HCT116 (cell line): ENCODE results near the gene STRN3. TPM values are rescaled to one million over a fixed set of nuclear protein-coding genes. Genes with fewer than 3 reads are reported as not detected.
"Not testable (repeated sequence)": the region's sequence is repeated elsewhere in the genome, so short reads cannot be mapped to it uniquely, and the experiment has no call there.

Source experiments
- ATAC-seq: fragments of 200-7000 bp; cut with Tn5 transposase; 2 replicates; pipeline ENCODE4 v1.9.1; 2020; ENCODE audit warnings: mild to moderate bottlenecking, moderate library complexity
- BruUV-seq: library from RNA; stranded (reverse); fragments of 400-500 nt; replicated peaks from 2 replicates; lab custom pipeline; 2021; lab: Mats Ljungman, UMichigan
- CTCF ChIA-PET: fragments of 300-600 bp; sonication (Branson Sonifier 250); formaldehyde crosslinking; loops from one replicate; lab custom pipeline; 2021; ENCODE audit warnings: antibody characterized with exemption; lab: Charles Lee
- POLR2A ChIA-PET: fragments of 300-600, 350-600 bp; sonication (Branson Sonifier 250); formaldehyde crosslinking; loops from one replicate; lab custom pipeline; 2021; ENCODE audit warnings: antibody characterized with exemption; lab: Charles Lee
- RAD21 ChIA-PET, 2 experiments: fragments of 300-600 bp; sonication (Branson Sonifier 250); formaldehyde crosslinking; loops; one replicate each; lab custom pipeline; 2023; ENCODE audit warnings: low total read pairs in 2 of 2; ENCODE audit not compliant: uncharacterized antibody in 2 of 2, unreplicated experiment in 2 of 2, low non-redundant PET in 1 of 2; lab: Charles Lee
- DNase-seq: peaks from one replicate; pipeline ENCODE4 v3.0.0-alpha.2; 2010; ENCODE audit warnings: low read depth, low spot score
- H2AFZ ChIP-seq: fragments of 200-600 bp; shearing (Covaris generic), sonication (generic); 2 replicates; pipeline ENCODE4 v1.6.1; 2017; ENCODE audit warnings: low read depth, mixed run types, mixed read lengths, antibody characterized with exemption, low read length; ENCODE audit not compliant: poor library complexity, severe bottlenecking
- H3K27ac ChIP-seq: 2 replicates; pipeline ENCODE4 v1.5.1; 2012; ENCODE audit warnings: low read depth, low read length
- H3K27me3 ChIP-seq: fragments of 200-600 bp; sonication (generic); 2 replicates; pipeline ENCODE4 v1.6.1; 2016; ENCODE audit warnings: mixed run types, low read length, mixed read lengths; ENCODE audit not compliant: insufficient read depth
- H3K36me3 ChIP-seq, 2 experiments: fragments of 200-500 bp in 1 of 2; fragments of 200-600 bp in 1 of 2; sonication (Bioruptor generic) in 1 of 2; sonication (generic) in 1 of 2; 2 replicates each; pipeline versions ENCODE4 v1.5.1 to v1.6.1; 2014 to 2016; ENCODE audit warnings: low read length in 2 of 2, inconsistent platforms in 1 of 2, mixed read lengths in 1 of 2, mixed run types in 1 of 2; ENCODE audit not compliant: insufficient read depth in 2 of 2, control insufficient read depth in 1 of 2
- H3K4me1 ChIP-seq, 2 experiments: fragments of 200-600 bp in 1 of 2; sonication (generic) in 1 of 2; 2 replicates each; pipeline versions ENCODE4 v1.5.1 to v1.6.1; 2012 to 2017; ENCODE audit warnings: low read length in 2 of 2, inconsistent platforms in 1 of 2, mild to moderate bottlenecking in 1 of 2, mixed read lengths in 1 of 2, mixed run types in 1 of 2, moderate library complexity in 1 of 2; ENCODE audit not compliant: insufficient read depth in 2 of 2, control insufficient read depth in 1 of 2
- H3K4me2 ChIP-seq: fragments of 200-600 bp; sonication (generic); 2 replicates; pipeline ENCODE4 v1.6.1; 2017; ENCODE audit warnings: mixed run types, low read length, mixed read lengths
- H3K4me3 ChIP-seq, 2 experiments: fragments of 200-600 bp in 1 of 2; sonication (generic) in 1 of 2; replicated peaks in 1 of 2; 2 replicates each; pipeline ENCODE4 v1.5.1; 2011 to 2016; ENCODE audit warnings: low read length in 2 of 2, control low read depth in 1 of 2, low read depth in 1 of 2, mild to moderate bottlenecking in 1 of 2, mixed read lengths in 1 of 2, mixed run types in 1 of 2
- H3K79me2 ChIP-seq: fragments of 200-600 bp; sonication (generic); 2 replicates; pipeline ENCODE4 v1.6.1; 2017; ENCODE audit warnings: mild to moderate bottlenecking, mixed run types, low read length, moderate library complexity, mixed read lengths; ENCODE audit not compliant: insufficient read depth
- H3K9ac ChIP-seq: fragments of 200-600 bp; sonication (generic); 2 replicates; pipeline ENCODE4 v1.6.1; 2016; ENCODE audit warnings: low read length, mixed read lengths
- H3K9me2 ChIP-seq: fragments of 200-600 bp; sonication (generic), shearing (Covaris generic); 2 replicates; pipeline ENCODE4 v1.6.1; 2017; ENCODE audit warnings: mixed run types, mild to moderate bottlenecking, moderate library complexity; ENCODE audit not compliant: insufficient read depth
- H3K9me3 ChIP-seq, 2 experiments: fragments of 200-500 bp in 1 of 2; fragments of 200-600 bp in 1 of 2; sonication (Bioruptor generic) in 1 of 2; sonication (generic) in 1 of 2; 2 replicates each; pipeline ENCODE4 v1.6.1; 2014 to 2017; ENCODE audit warnings: low read length in 2 of 2, mixed read lengths in 2 of 2, inconsistent platforms in 1 of 2, low read depth in 1 of 2, mild to moderate bottlenecking in 1 of 2, mixed run types in 1 of 2, moderate library complexity in 1 of 2; ENCODE audit not compliant: control insufficient read depth in 1 of 2, insufficient read depth in 1 of 2
- H4K20me1 ChIP-seq: fragments of 200-600 bp; sonication (generic), shearing (Covaris generic); 2 replicates; pipeline ENCODE4 v1.6.1; 2017; ENCODE audit warnings: mixed run types, mild to moderate bottlenecking, moderate library complexity; ENCODE audit not compliant: insufficient read depth
- EGR1 ChIP-seq: IDR thresholded peaks from 2 replicates; pipeline ENCODE4 v1.6.1; 2012; ENCODE audit warnings: low read depth
- SIN3A ChIP-seq: IDR thresholded peaks from 2 replicates; pipeline ENCODE4 v1.6.1; 2012; ENCODE audit warnings: low read depth
- intact Hi-C: fragments of 100-400 bp; cut with micrococcal nuclease; formaldehyde crosslinking; loops from 2 replicates; pipeline ENCODE4 v1.10.0; 2022
- total RNA-seq: library from RNA; stranded (reverse); gene quantifications from one replicate; pipeline ENCODE4 v1.2.1, GENCODE V29; 2021; ENCODE audit not compliant: unreplicated experiment
- TF ChIP-seq, protein P1 (sequence below): IDR thresholded peaks from 2 replicates; pipeline ENCODE4 v1.6.1; 2011; ENCODE audit warnings: mild to moderate bottlenecking, low read length, moderate library complexity; ENCODE audit not compliant: insufficient replicate concordance; ENCODE audit errors: extremely low read depth
- TF ChIP-seq, protein P2 (sequence below): IDR thresholded peaks from 2 replicates; pipeline ENCODE4 v1.6.1; 2012

STRN3 gene
- total RNA-seq, 1 experiment from 2014 or later, result 43.4 TPM

DNA sequence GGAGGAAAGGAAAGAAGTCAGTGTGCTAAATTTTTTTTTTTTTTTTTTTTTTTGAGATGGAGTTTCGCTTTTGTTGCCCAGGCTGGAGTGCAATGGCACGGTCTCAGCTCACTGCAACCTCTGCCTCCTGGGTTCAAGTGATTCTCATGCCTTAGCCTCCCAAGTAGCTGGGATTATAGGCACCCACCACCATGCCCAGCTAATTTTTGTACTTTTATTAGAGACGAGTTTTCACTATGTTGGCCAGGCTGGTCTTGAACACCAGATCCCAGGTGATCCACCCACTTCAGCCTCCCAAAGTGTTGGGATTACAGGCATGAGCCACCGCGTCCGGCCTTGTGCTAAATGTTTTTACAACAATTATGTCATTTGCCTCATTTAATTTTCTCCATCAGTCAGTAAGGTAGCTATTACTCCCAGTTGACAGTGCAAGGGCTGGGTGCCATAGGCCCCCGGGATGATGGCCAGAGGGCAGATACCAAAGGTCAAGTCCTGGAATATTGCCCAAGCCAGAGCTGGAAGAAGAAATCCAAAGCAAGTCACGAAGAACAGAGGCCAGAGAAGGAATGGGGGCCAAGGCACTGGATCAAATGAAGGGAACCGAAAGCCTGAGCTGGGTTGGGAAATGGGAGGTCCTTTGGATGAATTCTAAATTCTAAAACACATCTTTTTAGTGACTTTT lies 26.9 kb upstream of the STRN3 start:
- intact Hi-C loops, H3K9me2 ChIP-seq, CTCF ChIA-PET, H3K27me3 ChIP-seq, H3K4me3 ChIP-seq, H4K20me1 ChIP-seq, H3K4me2 ChIP-seq, ATAC-seq, DNase-seq, BruUV-seq, H3K79me2 ChIP-seq, H3K27ac ChIP-seq, H3K36me3 ChIP-seq, H3K9ac ChIP-seq, H2AFZ ChIP-seq, H3K9me3 ChIP-seq: not testable (repeated sequence)
- RAD21 ChIA-PET, result interaction anchor here in 1 of 2 experiments (0.6 to 0.7 kb wide), 2 partner anchors 9 to 20 kb away, joined by 3 to 11 read pairs; no protein-coding TSS in a partner anchor
- peaks cover 41 to 44% of the 10 kb centered on the region in 2 experiments for H3K4me1 ChIP-seq
- POLR2A ChIA-PET, result interaction anchor here (0.7 to 0.9 kb wide), 2 partner anchors 15 to 81 kb away, joined by 3 to 4 read pairs; no protein-coding TSS in a partner anchor

DNA sequence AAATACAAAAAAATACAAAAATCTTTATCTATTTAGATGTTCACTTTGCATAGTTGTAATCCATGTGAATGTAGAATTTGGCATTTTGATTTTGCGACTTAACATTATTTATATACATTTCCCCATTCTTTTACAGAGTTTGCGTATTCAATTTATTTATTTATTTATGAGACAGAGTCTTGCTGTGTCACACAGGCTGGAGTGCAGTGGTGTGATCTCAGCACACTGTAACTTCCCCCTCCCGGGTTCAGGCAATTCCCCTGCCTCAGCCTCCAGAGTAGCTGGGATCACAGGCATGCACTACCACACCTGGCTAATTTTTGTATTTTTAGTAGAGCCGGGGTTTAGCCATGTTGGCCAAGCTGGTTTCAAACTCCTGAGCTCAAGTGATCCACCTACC lies 25.3 kb upstream of the STRN3 start:
- Histone ChIP-seq H3K9me3 (no peaks in the 10 kb centered on the region), H3K27me3 (no peaks in the 10 kb centered on the region), H3K4me2 (no peak overlapping the region), H3K36me3 (no peaks in the 10 kb centered on the region), H3K27ac (no peak overlapping the region), H3K4me1 (peaks cover 43 to 44% of the 10 kb centered on the region in 2 experiments), H3K9me2 (no peaks in the 10 kb centered on the region), H4K20me1 (no peaks in the 10 kb centered on the region), H3K4me3 (no peak overlapping the region), H3K9ac (no peak overlapping the region), H2AFZ (no peak overlapping the region), H3K79me2 (no peaks in the 10 kb centered on the region)
- ChIA-PET POLR2A (no interaction called here), RAD21 (no interaction called here), CTCF (no interaction called here)
- TF ChIP-seq, protein P1, sequence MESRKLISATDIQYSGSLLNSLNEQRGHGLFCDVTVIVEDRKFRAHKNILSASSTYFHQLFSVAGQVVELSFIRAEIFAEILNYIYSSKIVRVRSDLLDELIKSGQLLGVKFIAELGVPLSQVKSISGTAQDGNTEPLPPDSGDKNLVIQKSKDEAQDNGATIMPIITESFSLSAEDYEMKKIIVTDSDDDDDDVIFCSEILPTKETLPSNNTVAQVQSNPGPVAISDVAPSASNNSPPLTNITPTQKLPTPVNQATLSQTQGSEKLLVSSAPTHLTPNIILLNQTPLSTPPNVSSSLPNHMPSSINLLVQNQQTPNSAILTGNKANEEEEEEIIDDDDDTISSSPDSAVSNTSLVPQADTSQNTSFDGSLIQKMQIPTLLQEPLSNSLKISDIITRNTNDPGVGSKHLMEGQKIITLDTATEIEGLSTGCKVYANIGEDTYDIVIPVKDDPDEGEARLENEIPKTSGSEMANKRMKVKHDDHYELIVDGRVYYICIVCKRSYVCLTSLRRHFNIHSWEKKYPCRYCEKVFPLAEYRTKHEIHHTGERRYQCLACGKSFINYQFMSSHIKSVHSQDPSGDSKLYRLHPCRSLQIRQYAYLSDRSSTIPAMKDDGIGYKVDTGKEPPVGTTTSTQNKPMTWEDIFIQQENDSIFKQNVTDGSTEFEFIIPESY, result no peak
- TF ChIP-seq SIN3A (no peak), EGR1 (no peak)
- TF ChIP-seq, protein P2, sequence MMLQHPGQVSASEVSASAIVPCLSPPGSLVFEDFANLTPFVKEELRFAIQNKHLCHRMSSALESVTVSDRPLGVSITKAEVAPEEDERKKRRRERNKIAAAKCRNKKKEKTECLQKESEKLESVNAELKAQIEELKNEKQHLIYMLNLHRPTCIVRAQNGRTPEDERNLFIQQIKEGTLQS, result no peak
- BruUV-seq, result no TSS peak
- no peak for DNase-seq
- no peak for ATAC-seq
- intact Hi-C loops, result no loop called here
